ENCODE data around the gene LMF1. TPM values are rescaled to one million over a fixed set of nuclear protein-coding genes. Genes with fewer than 3 reads are reported as not detected.

Gene LMF1
- polyA plus RNA-seq, 1 donor from 2014 or later = 16.2 TPM

GRCh38 chr16:939941-940340 lies 30.8 kb downstream of the LMF1 start (continued):
- TF ChIP-seq EP300 (conservative IDR thresholded peaks at IDR 0.05; ENCODE audit: poor library complexity, severe bottlenecking) = no peak
- no peak for TF ChIP-seq RAD21 (conservative IDR thresholded peaks at IDR 0.05)
- no peak for TF ChIP-seq MXI1 (conservative IDR thresholded peaks at IDR 0.05; ENCODE audit: poor library complexity, severe bottlenecking)

GRCh38 chr16:939311-939710 lies 31.5 kb downstream of the LMF1 start:
- no peaks in the 10 kb centered on the region for H4K20me1 ChIP-seq (ENCODE audit: insufficient read depth)
- no peak overlapping the region for H2AFZ ChIP-seq (ENCODE audit: low read depth, low read length)
- H3K4me2 ChIP-seq (ENCODE audit: low read length) = no peak overlapping the region
- H3K9me2 ChIP-seq (ENCODE audit: insufficient read depth, low read length) = no peaks in the 10 kb centered on the region
- no peak overlapping the region for H3K9ac ChIP-seq (ENCODE audit: low read length)
- no peak for TF ChIP-seq TAF1 (IDR thresholded peaks at IDR 0.05; ENCODE audit: low read depth)
- TF ChIP-seq REST (IDR thresholded peaks at IDR 0.05; ENCODE audit: borderline replicate concordance) = no peak
- TF ChIP-seq RAD21 (conservative IDR thresholded peaks at IDR 0.05) = no peak
- TF ChIP-seq POLR2AphosphoS5 (IDR thresholded peaks at IDR 0.05) = no peak
- no peak for TF ChIP-seq EZH2 (IDR thresholded peaks at IDR 0.05; ENCODE audit: borderline replicate concordance, insufficient read depth, low read length, poor library complexity, severe bottlenecking)
- no peak for TF ChIP-seq CTCF (IDR thresholded peaks at IDR 0.05; ENCODE audit: poor library complexity, severe bottlenecking)
- TF ChIP-seq MXI1 (conservative IDR thresholded peaks at IDR 0.05; ENCODE audit: poor library complexity, severe bottlenecking) = no peak
- no peak for TF ChIP-seq SMC3 (conservative IDR thresholded peaks at IDR 0.05; ENCODE audit: poor library complexity)
- no peak for TF ChIP-seq EP300 (conservative IDR thresholded peaks at IDR 0.05; ENCODE audit: poor library complexity, severe bottlenecking)
- no peaks in the 10 kb centered on the region for H3K79me2 ChIP-seq (replicated peaks; ENCODE audit: insufficient read depth, low read length)
- no peak overlapping the region for H3K27ac ChIP-seq (ENCODE audit: low read length)
- no peak overlapping the region for H3K4me3 ChIP-seq (ENCODE audit: low read length)
- no peaks in the 10 kb centered on the region for H3K27me3 ChIP-seq (ENCODE audit: insufficient read depth, low read depth, low read length)
- H3F3A ChIP-seq (ENCODE audit: insufficient read depth, low read length, poor library complexity, severe bottlenecking) = no peaks in the 10 kb centered on the region
- H3K36me3 ChIP-seq (ENCODE audit: insufficient read depth, low read length) = peaks cover 6% of the 10 kb centered on the region
- no peaks in the 10 kb centered on the region for H3K9me3 ChIP-seq (ENCODE audit: low read length)

GRCh38 chr16:938752-939151 lies 32.0 kb downstream of the LMF1 start:
- no peaks in the 10 kb centered on the region for H3K9me2 ChIP-seq (ENCODE audit: insufficient read depth, low read length)
- no peak overlapping the region for H2AFZ ChIP-seq (ENCODE audit: low read depth, low read length)
- H3K9me3 ChIP-seq (ENCODE audit: low read length) = no peaks in the 10 kb centered on the region
- H3K36me3 ChIP-seq (ENCODE audit: insufficient read depth, low read length) = peaks cover 6% of the 10 kb centered on the region
- no peaks in the 10 kb centered on the region for H3K27me3 ChIP-seq (ENCODE audit: insufficient read depth, low read depth, low read length)
- H3K79me2 ChIP-seq (replicated peaks; ENCODE audit: insufficient read depth, low read length) = no peaks in the 10 kb centered on the region
- no peak overlapping the region for H3K4me2 ChIP-seq (ENCODE audit: low read length)
- no peaks in the 10 kb centered on the region for H4K20me1 ChIP-seq (ENCODE audit: insufficient read depth)
- no peak overlapping the region for H3K27ac ChIP-seq (ENCODE audit: low read length)
- H3F3A ChIP-seq (ENCODE audit: insufficient read depth, low read length, poor library complexity, severe bottlenecking) = no peaks in the 10 kb centered on the region
- no peak overlapping the region for H3K4me3 ChIP-seq (ENCODE audit: low read length)
- H3K9ac ChIP-seq (ENCODE audit: low read length) = no peak overlapping the region
- no peak for TF ChIP-seq SMC3 (conservative IDR thresholded peaks at IDR 0.05; ENCODE audit: poor library complexity)
- no peak for TF ChIP-seq POLR2AphosphoS5 (IDR thresholded peaks at IDR 0.05)
- no peak for TF ChIP-seq MXI1 (conservative IDR thresholded peaks at IDR 0.05; ENCODE audit: poor library complexity, severe bottlenecking)
- TF ChIP-seq RAD21 (conservative IDR thresholded peaks at IDR 0.05) = no peak
- no peak for TF ChIP-seq TAF1 (IDR thresholded peaks at IDR 0.05; ENCODE audit: low read depth)
- TF ChIP-seq EZH2 (IDR thresholded peaks at IDR 0.05; ENCODE audit: borderline replicate concordance, insufficient read depth, low read length, poor library complexity, severe bottlenecking) = no peak
- no peak for TF ChIP-seq REST (IDR thresholded peaks at IDR 0.05; ENCODE audit: borderline replicate concordance)
- TF ChIP-seq CTCF (IDR thresholded peaks at IDR 0.05; ENCODE audit: poor library complexity, severe bottlenecking) = no peak
- TF ChIP-seq EP300 (conservative IDR thresholded peaks at IDR 0.05; ENCODE audit: poor library complexity, severe bottlenecking) = no peak

Measured in neural cell (in vitro differentiated cells).